Measurements from ENCODE around the gene KDM4B. TPM values are rescaled to one million over a fixed set of nuclear protein-coding genes. Genes with fewer than 3 reads are reported as not detected.
A peak's percentile ranks its signal among the peaks of the same experiment; 100 is the strongest.

The KDM4B gene
- polyA plus RNA-seq, 1 of the 3 experiments (the other 2 are of a cell fraction) = 12.2 TPM

DNA sequence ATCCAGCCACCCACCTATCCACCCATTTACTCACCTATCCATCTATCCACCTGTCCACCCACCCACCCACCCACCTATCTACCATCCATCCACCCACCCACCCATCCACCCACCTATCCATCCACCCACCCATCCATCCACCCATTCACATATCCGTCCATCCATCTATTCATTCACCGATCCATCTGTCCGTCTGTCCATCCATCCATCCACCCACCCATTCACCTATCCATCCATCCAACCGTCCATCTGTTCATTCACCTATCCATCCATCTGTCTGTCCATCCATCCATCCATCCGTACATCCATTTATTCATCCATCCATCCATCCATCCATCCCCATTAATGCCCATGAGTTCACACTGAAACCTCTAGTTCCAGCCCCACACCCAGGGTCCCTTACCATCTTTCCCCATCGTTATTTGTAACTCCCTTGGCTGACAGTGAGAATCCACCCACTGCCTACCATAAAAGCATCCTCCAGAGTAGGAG lies 31.3 kb downstream of the KDM4B start:
- TF ChIP-seq JUND (IDR thresholded peaks at IDR 0.05) = no peak
- TF ChIP-seq, protein P1, sequence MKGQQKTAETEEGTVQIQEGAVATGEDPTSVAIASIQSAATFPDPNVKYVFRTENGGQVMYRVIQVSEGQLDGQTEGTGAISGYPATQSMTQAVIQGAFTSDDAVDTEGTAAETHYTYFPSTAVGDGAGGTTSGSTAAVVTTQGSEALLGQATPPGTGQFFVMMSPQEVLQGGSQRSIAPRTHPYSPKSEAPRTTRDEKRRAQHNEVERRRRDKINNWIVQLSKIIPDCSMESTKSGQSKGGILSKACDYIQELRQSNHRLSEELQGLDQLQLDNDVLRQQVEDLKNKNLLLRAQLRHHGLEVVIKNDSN (IDR thresholded peaks at IDR 0.05; ENCODE audit: borderline replicate concordance, low read depth) = no peak
- TF ChIP-seq SIN3A (IDR thresholded peaks at IDR 0.05; ENCODE audit: borderline replicate concordance, low read depth, low read length) = no peak

DNA sequence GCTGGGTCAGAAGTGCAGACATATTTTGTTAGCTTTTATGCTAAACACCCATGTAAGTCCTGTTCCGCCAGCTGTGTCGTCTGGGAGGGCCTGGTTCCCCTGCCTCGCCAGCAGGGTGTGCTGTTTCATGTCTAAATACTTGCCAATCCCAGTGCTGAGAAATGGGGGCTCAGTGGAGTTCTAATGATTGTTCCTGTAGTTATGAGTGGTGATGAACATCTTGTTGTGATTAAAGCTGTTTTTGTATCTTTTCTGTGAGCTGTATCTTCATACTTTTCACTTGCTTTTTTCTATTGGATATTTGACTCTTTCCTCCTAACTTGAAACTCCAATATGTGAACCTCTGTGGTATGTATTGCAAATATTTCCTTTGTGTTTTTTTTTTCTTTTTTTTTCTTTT lies 32.7 kb downstream of the KDM4B start:
- Histone ChIP-seq H3K36me3 (replicated peaks in 1 of 2; ENCODE audit: control insufficient read depth in 1 of 2, insufficient read depth in 2 of 2, low read length in 1 of 2) (peaks cover 3 to 13% of the 10 kb centered on the region in 2 experiments), H3K79me2 (ENCODE audit: insufficient read depth) (peaks cover 91% of the 10 kb centered on the region), H3K9me2 (no peaks in the 10 kb centered on the region), H3F3A (replicated peaks; ENCODE audit: insufficient read depth) (peaks cover 12% of the 10 kb centered on the region), H3K9me3 (no peaks in the 10 kb centered on the region), H3K27ac (ENCODE audit: low read depth in 2 of 2, low read length in 1 of 2) (peak overlapping the region in 1 of 2 experiments; percentile 53; a peak in 2 of 4 replicates), H2AFZ (ENCODE audit: low read depth) (no peak overlapping the region), H3K4me2 (0 out of 2 replicates have a peak overlapping the region, but pooled peaks have one; percentile 18), H3K9ac (no peak overlapping the region), H4K20me1 (ENCODE audit: insufficient read depth) (peaks cover 84% of the 10 kb centered on the region), H3K4me3 (ENCODE audit: low read depth in 2 of 2, low read length in 1 of 2) (no peak overlapping the region), H3K4me1 (ENCODE audit: control insufficient read depth in 1 of 2, insufficient read depth in 2 of 2, low read depth in 1 of 2, low read length in 1 of 2) (peaks cover 0 to 9% of the 10 kb centered on the region in 2 experiments; a peak in 1 of 4 replicates), H3K27me3 (ENCODE audit: insufficient read depth) (no peaks in the 10 kb centered on the region)
- peak; percentile 69 for DNase-seq
- ChIA-PET POLR2A (no interaction called here), CTCF (interaction anchor here (0.6 to 3.9 kb wide), 15 partner anchors 14 to 194 kb away, joined by 3 to 29 read pairs (median 5); partner anchors contain the start of gene PLIN3)
- 82% methylated on average over 3 of the region's 3 CpGs for WGBS (ENCODE audit: low lambda C conversion rate)
- TF ChIP-seq CTCF (IDR thresholded peaks at IDR 0.05) (peak; percentile 76), FOSL2 (IDR thresholded peaks at IDR 0.05; ENCODE audit: borderline replicate concordance, low read depth) (no peak), ELF1 (IDR thresholded peaks at IDR 0.05) (no peak), TAF1 (IDR thresholded peaks at IDR 0.05; ENCODE audit: borderline replicate concordance, low read depth, low read length) (no peak), NFIC (IDR thresholded peaks at IDR 0.05; ENCODE audit: borderline replicate concordance) (no peak), YY1 (IDR thresholded peaks at IDR 0.05; ENCODE audit: low read depth) (no peak), SIN3A (IDR thresholded peaks at IDR 0.05; ENCODE audit: borderline replicate concordance, low read depth, low read length) (no peak), RAD21 (IDR thresholded peaks at IDR 0.05; ENCODE audit: low read length) (peak; percentile 43), MEF2A (IDR thresholded peaks at IDR 0.05; ENCODE audit: borderline replicate concordance, low read depth) (no peak), RXRA (IDR thresholded peaks at IDR 0.05; ENCODE audit: borderline replicate concordance, low read depth) (no peak), CHD2 (IDR thresholded peaks at IDR 0.05; ENCODE audit: low read length, partially characterized antibody) (no peak), NRF1 (IDR thresholded peaks at IDR 0.05; ENCODE audit: low read depth, low read length) (no peak), RFX5 (IDR thresholded peaks at IDR 0.05; ENCODE audit: low read length) (no peak)
- TF ChIP-seq, protein P2, sequence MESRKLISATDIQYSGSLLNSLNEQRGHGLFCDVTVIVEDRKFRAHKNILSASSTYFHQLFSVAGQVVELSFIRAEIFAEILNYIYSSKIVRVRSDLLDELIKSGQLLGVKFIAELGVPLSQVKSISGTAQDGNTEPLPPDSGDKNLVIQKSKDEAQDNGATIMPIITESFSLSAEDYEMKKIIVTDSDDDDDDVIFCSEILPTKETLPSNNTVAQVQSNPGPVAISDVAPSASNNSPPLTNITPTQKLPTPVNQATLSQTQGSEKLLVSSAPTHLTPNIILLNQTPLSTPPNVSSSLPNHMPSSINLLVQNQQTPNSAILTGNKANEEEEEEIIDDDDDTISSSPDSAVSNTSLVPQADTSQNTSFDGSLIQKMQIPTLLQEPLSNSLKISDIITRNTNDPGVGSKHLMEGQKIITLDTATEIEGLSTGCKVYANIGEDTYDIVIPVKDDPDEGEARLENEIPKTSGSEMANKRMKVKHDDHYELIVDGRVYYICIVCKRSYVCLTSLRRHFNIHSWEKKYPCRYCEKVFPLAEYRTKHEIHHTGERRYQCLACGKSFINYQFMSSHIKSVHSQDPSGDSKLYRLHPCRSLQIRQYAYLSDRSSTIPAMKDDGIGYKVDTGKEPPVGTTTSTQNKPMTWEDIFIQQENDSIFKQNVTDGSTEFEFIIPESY (IDR thresholded peaks at IDR 0.05; ENCODE audit: borderline replicate concordance, low read depth) = no peak
- TF ChIP-seq, protein P3, sequence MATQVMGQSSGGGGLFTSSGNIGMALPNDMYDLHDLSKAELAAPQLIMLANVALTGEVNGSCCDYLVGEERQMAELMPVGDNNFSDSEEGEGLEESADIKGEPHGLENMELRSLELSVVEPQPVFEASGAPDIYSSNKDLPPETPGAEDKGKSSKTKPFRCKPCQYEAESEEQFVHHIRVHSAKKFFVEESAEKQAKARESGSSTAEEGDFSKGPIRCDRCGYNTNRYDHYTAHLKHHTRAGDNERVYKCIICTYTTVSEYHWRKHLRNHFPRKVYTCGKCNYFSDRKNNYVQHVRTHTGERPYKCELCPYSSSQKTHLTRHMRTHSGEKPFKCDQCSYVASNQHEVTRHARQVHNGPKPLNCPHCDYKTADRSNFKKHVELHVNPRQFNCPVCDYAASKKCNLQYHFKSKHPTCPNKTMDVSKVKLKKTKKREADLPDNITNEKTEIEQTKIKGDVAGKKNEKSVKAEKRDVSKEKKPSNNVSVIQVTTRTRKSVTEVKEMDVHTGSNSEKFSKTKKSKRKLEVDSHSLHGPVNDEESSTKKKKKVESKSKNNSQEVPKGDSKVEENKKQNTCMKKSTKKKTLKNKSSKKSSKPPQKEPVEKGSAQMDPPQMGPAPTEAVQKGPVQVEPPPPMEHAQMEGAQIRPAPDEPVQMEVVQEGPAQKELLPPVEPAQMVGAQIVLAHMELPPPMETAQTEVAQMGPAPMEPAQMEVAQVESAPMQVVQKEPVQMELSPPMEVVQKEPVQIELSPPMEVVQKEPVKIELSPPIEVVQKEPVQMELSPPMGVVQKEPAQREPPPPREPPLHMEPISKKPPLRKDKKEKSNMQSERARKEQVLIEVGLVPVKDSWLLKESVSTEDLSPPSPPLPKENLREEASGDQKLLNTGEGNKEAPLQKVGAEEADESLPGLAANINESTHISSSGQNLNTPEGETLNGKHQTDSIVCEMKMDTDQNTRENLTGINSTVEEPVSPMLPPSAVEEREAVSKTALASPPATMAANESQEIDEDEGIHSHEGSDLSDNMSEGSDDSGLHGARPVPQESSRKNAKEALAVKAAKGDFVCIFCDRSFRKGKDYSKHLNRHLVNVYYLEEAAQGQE (IDR thresholded peaks at IDR 0.05; ENCODE audit: low read depth, low read length) = no peak
- TF ChIP-seq, protein P4, sequence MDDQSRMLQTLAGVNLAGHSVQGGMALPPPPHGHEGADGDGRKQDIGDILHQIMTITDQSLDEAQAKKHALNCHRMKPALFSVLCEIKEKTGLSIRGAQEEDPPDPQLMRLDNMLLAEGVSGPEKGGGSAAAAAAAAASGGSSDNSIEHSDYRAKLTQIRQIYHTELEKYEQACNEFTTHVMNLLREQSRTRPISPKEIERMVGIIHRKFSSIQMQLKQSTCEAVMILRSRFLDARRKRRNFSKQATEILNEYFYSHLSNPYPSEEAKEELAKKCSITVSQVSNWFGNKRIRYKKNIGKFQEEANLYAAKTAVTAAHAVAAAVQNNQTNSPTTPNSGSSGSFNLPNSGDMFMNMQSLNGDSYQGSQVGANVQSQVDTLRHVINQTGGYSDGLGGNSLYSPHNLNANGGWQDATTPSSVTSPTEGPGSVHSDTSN (IDR thresholded peaks at IDR 0.05) = no peak

More for the DNA sequence above, 31.3 kb downstream of the KDM4B start:
- no peak for DNase-seq
- no peak overlapping the region for H2AFZ ChIP-seq (ENCODE audit: low read depth)
- H3K4me1 ChIP-seq (ENCODE audit: control insufficient read depth in 1 of 2, insufficient read depth in 2 of 2, low read depth in 1 of 2, low read length in 1 of 2) = peaks cover 0 to 9% of the 10 kb centered on the region in 2 experiments; a peak in 1 of 4 replicates
- peaks cover 3 to 13% of the 10 kb centered on the region in 2 experiments for H3K36me3 ChIP-seq (replicated peaks in 1 of 2; ENCODE audit: control insufficient read depth in 1 of 2, insufficient read depth in 2 of 2, low read length in 1 of 2)
- H3K27me3 ChIP-seq (ENCODE audit: insufficient read depth) = no peaks in the 10 kb centered on the region
- 96% methylated on average over 6 of the region's 6 CpGs for WGBS (ENCODE audit: low lambda C conversion rate)
- no peak overlapping the region for H3K9ac ChIP-seq
- no peaks in the 10 kb centered on the region for H3K9me3 ChIP-seq
- peaks cover 12% of the 10 kb centered on the region for H3F3A ChIP-seq (replicated peaks; ENCODE audit: insufficient read depth)
- no peaks in the 10 kb centered on the region for H3K9me2 ChIP-seq
- H4K20me1 ChIP-seq (ENCODE audit: insufficient read depth) = peaks cover 83% of the 10 kb centered on the region
- no peak overlapping the region for H3K27ac ChIP-seq (ENCODE audit: low read depth in 2 of 2, low read length in 1 of 2)
- H3K79me2 ChIP-seq (ENCODE audit: insufficient read depth) = peaks cover 91% of the 10 kb centered on the region
- ChIA-PET CTCF (interaction anchor here (0.7 kb wide), 2 partner anchors 10 to 88 kb away, joined by 3 read pairs; no protein-coding TSS in a partner anchor), POLR2A (no interaction called here)
- H3K4me2 ChIP-seq = no peak overlapping the region
- no peak overlapping the region for H3K4me3 ChIP-seq (ENCODE audit: low read depth in 2 of 2, low read length in 1 of 2)
